Smooth muscle cell (in vitro differentiated cells): Measurements from ENCODE around the gene INS. TPM values are rescaled to one million over a fixed set of nuclear protein-coding genes. Genes with fewer than 3 reads are reported as not detected.

Experiments used
- DNase-seq: peaks from one replicate; lab custom pipeline; 2025; ENCODE audit not compliant: unreplicated experiment; lab: John Stamatoyannopoulos, UW
- H2AFZ ChIP-seq: fragments of 200-600 bp; sonication (generic); 2 replicates; pipeline ENCODE4 v1.6.0; 2016; ENCODE audit warnings: antibody characterized with exemption, low read depth, mild to moderate bottlenecking
- H3F3A ChIP-seq: fragments of 200-600 bp; sonication (generic); 2 replicates; pipeline ENCODE4 v1.6.0; 2017; ENCODE audit warnings: antibody characterized with exemption, low read depth
- H3K27ac ChIP-seq: fragments of 200-600 bp; sonication (generic); 2 replicates; pipeline ENCODE4 v1.5.1; 2016; ENCODE audit warnings: low read depth, mild to moderate bottlenecking
- H3K27me3 ChIP-seq: fragments of 200-600 bp; sonication (generic); 2 replicates; pipeline ENCODE4 v1.6.1; 2016; ENCODE audit warnings: low read depth, mild to moderate bottlenecking
- H3K36me3 ChIP-seq: fragments of 200-600 bp; sonication (generic); 2 replicates; pipeline ENCODE4 v1.5.1; 2016; ENCODE audit warnings: low read depth
- H3K4me1 ChIP-seq: fragments of 200-600 bp; sonication (generic); 2 replicates; pipeline ENCODE4 v1.5.1; 2016; ENCODE audit warnings: low read depth
- H3K4me2 ChIP-seq: fragments of 200-600 bp; sonication (generic); 2 replicates; pipeline ENCODE4 v1.6.0; 2016; ENCODE audit warnings: mild to moderate bottlenecking
- H3K4me3 ChIP-seq: fragments of 200-600 bp; sonication (generic); 2 replicates; pipeline ENCODE4 v1.5.1; 2016; ENCODE audit warnings: mild to moderate bottlenecking
- H3K79me2 ChIP-seq: fragments of 200-600 bp; sonication (generic); 2 replicates; pipeline ENCODE4 v1.6.0; 2016; ENCODE audit warnings: low read depth, mild to moderate bottlenecking
- H3K9ac ChIP-seq: fragments of 200-600 bp; sonication (generic); 2 replicates; pipeline ENCODE4 v1.6.0; 2016; ENCODE audit warnings: low read depth
- H3K9me3 ChIP-seq: fragments of 200-600 bp; sonication (generic); replicated peaks from 2 replicates; pipeline ENCODE4 v1.5.1; 2016; ENCODE audit warnings: low read depth
- H4K20me1 ChIP-seq: fragments of 200-600 bp; sonication (generic); 2 replicates; pipeline ENCODE4 v1.6.0; 2016; ENCODE audit warnings: low read depth
- CTCF ChIP-seq: fragments of 200-600 bp; sonication (generic); IDR thresholded peaks from 2 replicates; pipeline ENCODE4 v1.5.1; 2017; ENCODE audit warnings: borderline replicate concordance, mild to moderate bottlenecking, antibody characterized with exemption; ENCODE audit not compliant: insufficient read depth, poor library complexity, severe bottlenecking
- WGBS: methylation state at CpG from one replicate; pipeline ENCODE4 v1.1.7; 2016; ENCODE audit warnings: low lambda C conversion rate; 5-methylcytosine and 5-hydroxymethylcytosine counted together
- polyA plus RNA-seq: library from polyadenylated mRNA; unstranded; fragments of >200 nt; fragmentation: Nextera tagmentation; extraction: Ambion mirVana; gene quantifications from 2 replicates; pipeline ENCODE4 v1.2.1, GENCODE V29; 2016
- total RNA-seq: library from RNA; depleted of rRNA; stranded (reverse); fragments of >200 nt; gene quantifications from 2 replicates; pipeline ENCODE4 v1.2.3, GENCODE V29; 2014

Gene INS
- total and polyA plus RNA-seq, 2 experiments from 2014 or later: not detected

- Histone ChIP-seq H3K4me1 (no peaks in the 10 kb centered on the region), H3K36me3 (no peaks in the 10 kb centered on the region), H3K27ac (no peak overlapping the region), H3K9me3 (no peaks in the 10 kb centered on the region), H4K20me1 (no peaks in the 10 kb centered on the region), H3K4me2 (no peak overlapping the region), H3K27me3 (no peaks in the 10 kb centered on the region), H3K9ac (no peak overlapping the region), H3F3A (no peaks in the 10 kb centered on the region), H3K4me3 (no peak overlapping the region), H3K79me2 (no peaks in the 10 kb centered on the region), H2AFZ (no peak overlapping the region)
- TF ChIP-seq CTCF: no peak
- DNase-seq: no peak
- 74% methylated on average over 11 of the region's 11 CpGs for WGBS
Observed at GRCh38 chr11:2173761-2174160, 12.8 kb upstream of the INS start.

- H3K79me2 ChIP-seq: no peaks in the 10 kb centered on the region
- DNase-seq: no peak
- H2AFZ ChIP-seq: no peak overlapping the region
- 81% methylated on average over 16 of the region's 16 CpGs for WGBS
- H3K4me2 ChIP-seq: no peak overlapping the region
- H3K4me1 ChIP-seq: no peaks in the 10 kb centered on the region
- no peaks in the 10 kb centered on the region for H3K36me3 ChIP-seq
- no peak overlapping the region for H3K4me3 ChIP-seq
- H3K9ac ChIP-seq: no peak overlapping the region
- no peaks in the 10 kb centered on the region for H3F3A ChIP-seq
- no peaks in the 10 kb centered on the region for H4K20me1 ChIP-seq
- H3K9me3 ChIP-seq: no peaks in the 10 kb centered on the region
- peak; percentile 28 for TF ChIP-seq CTCF
- H3K27me3 ChIP-seq: no peaks in the 10 kb centered on the region
- no peak overlapping the region for H3K27ac ChIP-seq
Observed at GRCh38 chr11:2173150-2173693, 12.2 kb upstream of the INS start.

GRCh38 chr11:2172676-2173075 lies 11.7 kb upstream of the INS start:
- H3K36me3 ChIP-seq: no peaks in the 10 kb centered on the region
- H3K27ac ChIP-seq: no peak overlapping the region
- WGBS: 92% methylated on average over 11 of the region's 12 CpGs

More at GRCh38 chr11:2172676-2173075, 11.7 kb upstream of the INS start:
- H3K4me2 ChIP-seq: no peak overlapping the region
- DNase-seq: no peak
- no peaks in the 10 kb centered on the region for H3F3A ChIP-seq
- no peak overlapping the region for H2AFZ ChIP-seq
- no peak overlapping the region for H3K4me3 ChIP-seq
- TF ChIP-seq CTCF: no peak
- no peaks in the 10 kb centered on the region for H4K20me1 ChIP-seq
- H3K4me1 ChIP-seq: no peaks in the 10 kb centered on the region
- no peak overlapping the region for H3K9ac ChIP-seq
- H3K79me2 ChIP-seq: no peaks in the 10 kb centered on the region
- no peaks in the 10 kb centered on the region for H3K9me3 ChIP-seq
- no peaks in the 10 kb centered on the region for H3K27me3 ChIP-seq
